ENCODE measurements around the gene POU2F1. TPM values are rescaled to one million over a fixed set of nuclear protein-coding genes. Genes with fewer than 3 reads are reported as not detected.

Gene POU2F1
- total RNA-seq, 4 donors from 2014 or later: 21.0 to 33.7 (median 21.8) TPM

- H3K27ac ChIP-seq: no peak overlapping the region
- TF ChIP-seq CTCF (IDR thresholded peaks at IDR 0.05): no peak
- TF ChIP-seq EP300 (IDR thresholded peaks at IDR 0.05): no peak
- TF ChIP-seq POLR2A (IDR thresholded peaks at IDR 0.05): no peak
- 69 to 70% methylated on average over 12 of the region's 12 CpGs for WGBS, 2 donors
- no peak for DNase-seq (ENCODE audit: low spot score in 2 of 2)
- no peak overlapping the region for H3K4me3 ChIP-seq
- H3K9me3 ChIP-seq: no peaks in the 10 kb centered on the region
- H3K36me3 ChIP-seq: no peaks in the 10 kb centered on the region
- no peaks in the 10 kb centered on the region for H3K27me3 ChIP-seq
- H3K4me1 ChIP-seq: peaks cover 0 to 57% (median 2%) of the 10 kb centered on the region in 4 donors
Measured at GRCh38 chr1:167273027-167273800, 52.5 kb downstream of the POU2F1 start.

DNA sequence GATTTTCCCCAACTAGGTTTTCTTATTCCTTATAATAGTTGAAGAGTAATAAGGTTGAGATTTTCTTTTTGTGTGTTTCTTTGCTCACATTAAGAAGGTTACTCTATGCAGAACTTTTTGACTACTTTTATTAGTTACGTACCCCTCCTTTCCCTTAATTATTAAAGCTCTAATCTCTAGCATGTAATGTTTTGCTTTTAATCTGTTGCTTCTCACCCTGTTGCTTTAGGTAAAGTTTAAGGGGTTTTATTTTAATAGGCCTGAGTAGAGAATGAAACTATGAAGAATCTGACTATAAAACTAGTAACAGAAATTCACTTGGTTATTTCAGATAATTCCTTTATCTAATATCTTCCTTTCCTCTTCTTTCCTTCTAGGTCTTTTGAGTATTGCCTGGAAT, 53.4 kb downstream of the POU2F1 start:
- WGBS, 2 donors: 91 to 100% methylated on average over 1 of the region's 1 CpG
- no peak for TF ChIP-seq POLR2A (IDR thresholded peaks at IDR 0.05)
- TF ChIP-seq CTCF (IDR thresholded peaks at IDR 0.05): no peak
- TF ChIP-seq EP300 (IDR thresholded peaks at IDR 0.05): no peak
- Histone ChIP-seq H3K27me3 (no peaks in the 10 kb centered on the region), H3K4me3 (no peak overlapping the region), H3K4me1 (peaks cover 0 to 51% (median 2%) of the 10 kb centered on the region in 4 donors), H3K36me3 (no peaks in the 10 kb centered on the region), H3K27ac (no peak overlapping the region), H3K9me3 (no peaks in the 10 kb centered on the region)
- no peak for DNase-seq (ENCODE audit: low spot score in 2 of 2)

DNA sequence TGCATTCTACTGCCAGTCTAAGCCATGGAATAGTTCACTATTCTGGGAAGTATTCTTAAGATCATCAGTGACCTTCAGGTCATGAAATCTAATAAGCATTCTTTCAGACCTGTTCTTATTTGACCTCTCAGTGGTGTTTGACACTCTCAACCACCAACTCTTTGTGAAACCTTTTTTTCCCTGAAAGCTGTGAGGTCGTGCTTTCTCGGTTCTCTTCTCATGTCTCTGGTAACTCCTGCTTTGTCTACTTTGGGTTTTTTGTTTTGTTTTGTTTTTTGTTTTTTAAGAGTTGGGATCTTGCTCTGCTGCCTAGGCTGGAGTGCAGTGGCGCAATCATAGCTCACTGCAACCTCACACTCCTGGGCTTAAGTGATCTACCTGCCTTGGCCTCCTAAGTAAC, 56.3 kb downstream of the POU2F1 start:
- WGBS, 2 donors: 74 to 79% methylated on average over 3 of the region's 3 CpGs
- no peak overlapping the region for H3K4me3 ChIP-seq
- TF ChIP-seq EP300 (IDR thresholded peaks at IDR 0.05) (no peak), CTCF (IDR thresholded peaks at IDR 0.05) (no peak), POLR2A (IDR thresholded peaks at IDR 0.05) (no peak)
- H3K27ac ChIP-seq: no peak overlapping the region
- peaks cover 0 to 35% (median 0%) of the 10 kb centered on the region in 4 donors for H3K4me1 ChIP-seq
- H3K36me3 ChIP-seq: no peaks in the 10 kb centered on the region
- no peaks in the 10 kb centered on the region for H3K9me3 ChIP-seq
- DNase-seq (ENCODE audit: low spot score in 2 of 2): no peak
- H3K27me3 ChIP-seq: no peaks in the 10 kb centered on the region

DNA sequence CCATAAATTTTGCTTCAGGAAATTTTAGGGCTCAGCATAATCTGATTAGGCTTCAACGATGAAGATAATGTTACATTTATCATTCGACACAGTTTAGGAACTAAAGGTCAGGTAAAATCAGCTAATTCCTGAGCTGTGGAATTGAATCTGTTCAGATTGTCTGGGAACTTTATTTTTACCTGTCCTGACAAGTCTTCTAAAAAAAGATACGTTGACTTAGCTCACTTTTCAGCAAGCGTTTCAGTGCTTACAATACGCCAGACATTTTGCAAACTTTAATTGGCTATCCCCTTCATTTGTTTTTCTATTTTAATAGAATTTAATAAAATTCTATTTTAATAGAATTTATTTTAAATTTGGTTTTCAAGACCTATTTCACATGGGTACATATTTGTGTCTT, 57.8 kb downstream of the POU2F1 start:
- H3K27ac ChIP-seq: no peak overlapping the region
- no peaks in the 10 kb centered on the region for H3K36me3 ChIP-seq
- DNase-seq (ENCODE audit: low spot score in 2 of 2): no peak
- H3K4me1 ChIP-seq: peaks cover 0 to 22% (median 0%) of the 10 kb centered on the region in 4 donors
- no peaks in the 10 kb centered on the region for H3K9me3 ChIP-seq
- TF ChIP-seq POLR2A (IDR thresholded peaks at IDR 0.05) (no peak), EP300 (IDR thresholded peaks at IDR 0.05) (no peak), CTCF (IDR thresholded peaks at IDR 0.05) (no peak)
- H3K27me3 ChIP-seq: no peaks in the 10 kb centered on the region
- H3K4me3 ChIP-seq: no peak overlapping the region
- WGBS, 2 donors: 91 to 96% methylated on average over 5 of the region's 5 CpGs

GRCh38 chr1:167280912-167281311, 60.2 kb downstream of the POU2F1 start:
- H3K27me3 ChIP-seq: no peaks in the 10 kb centered on the region

More at GRCh38 chr1:167280912-167281311, 60.2 kb downstream of the POU2F1 start:
- no peaks in the 10 kb centered on the region for H3K36me3 ChIP-seq
- H3K9me3 ChIP-seq: no peaks in the 10 kb centered on the region
- TF ChIP-seq CTCF (IDR thresholded peaks at IDR 0.05) (no peak), EP300 (IDR thresholded peaks at IDR 0.05) (no peak)
- peaks cover 0 to 6% (median under 1%) of the 10 kb centered on the region in 4 donors for H3K4me1 ChIP-seq
- no peak overlapping the region for H3K27ac ChIP-seq
- no peak overlapping the region for H3K4me3 ChIP-seq
- no peak for DNase-seq (ENCODE audit: low spot score in 2 of 2)
- WGBS, 2 donors: 94 to 97% methylated on average over 3 of the region's 3 CpGs

All from tibial nerve (tissue), 4 donors.